ENCODE data around the gene PCSK4. TPM values are rescaled to one million over a fixed set of nuclear protein-coding genes. Genes with fewer than 3 reads are reported as not detected.

The PCSK4 gene
- polyA plus RNA-seq, 1 donor (not counting 4 experiments of a cell fraction or from before 2014, with no cell fraction given) = 0.25 TPM

GRCh38 chr19:1472231-1473084 is 17.7 kb downstream of the PCSK4 start:
- peaks cover 15% of the 10 kb centered on the region for H3K79me2 ChIP-seq (ENCODE audit: control insufficient read depth, insufficient read depth, low read length)
- no peak overlapping the region for H3K4me3 ChIP-seq (ENCODE audit: control insufficient read depth in 2 of 3, extremely low read depth in 1 of 3, insufficient read depth in 2 of 3, low read depth in 1 of 3, low read length in 3 of 3)
- no peak overlapping the region for H2AFZ ChIP-seq (ENCODE audit: control insufficient read depth, low read length)
- H3K27me3 ChIP-seq (ENCODE audit: control insufficient read depth, extremely low read depth, insufficient read depth, low read length) = peaks cover 33% of the 10 kb centered on the region
- H3K4me2 ChIP-seq (ENCODE audit: control insufficient read depth, extremely low read depth, insufficient read depth, low read depth, low read length) = no peak overlapping the region
- peaks cover 8% of the 10 kb centered on the region for H3K9me1 ChIP-seq (ENCODE audit: control insufficient read depth, extremely low read depth, insufficient read depth, low read length)
- TF ChIP-seq EZH2 (IDR thresholded peaks at IDR 0.05; ENCODE audit: low read length) (no peak), CTCF (optimal IDR thresholded peaks at IDR 0.05 in 1 of 3, IDR thresholded peaks at IDR 0.05 in 1 of 3, conservative IDR thresholded peaks at IDR 0.05 in 1 of 3; ENCODE audit: extremely low read depth in 1 of 3, insufficient read depth in 2 of 3, low read length in 3 of 3) (no peak)
- peaks cover 9% of the 10 kb centered on the region for H4K20me1 ChIP-seq (ENCODE audit: control insufficient read depth, extremely low read depth, insufficient read depth, low read length)
- H3K9ac ChIP-seq (ENCODE audit: control insufficient read depth, extremely low read depth, insufficient read depth, low read length) = no peak overlapping the region
- no peak overlapping the region for H3K27ac ChIP-seq (ENCODE audit: control insufficient read depth, insufficient read depth, low read length)
- peaks cover 12% of the 10 kb centered on the region for H3K4me1 ChIP-seq (ENCODE audit: control insufficient read depth, extremely low read depth, insufficient read depth, low read length)
- no peak for DNase-seq (ENCODE audit: low read depth, low spot score)
- dilution Hi-C loops (cut with MboI; ENCODE audit: extremely low pct_ligation_motif_present, low sequenced_read_pairs) = no loop called here
- no peaks in the 10 kb centered on the region for H3K9me3 ChIP-seq (ENCODE audit: control insufficient read depth, low read depth, low read length)
- no peak for FAIRE-seq
- peaks cover 5 to 14% of the 10 kb centered on the region in 2 experiments for H3K36me3 ChIP-seq (ENCODE audit: control insufficient read depth in 2 of 2, extremely low read depth in 1 of 2, insufficient read depth in 2 of 2, low read length in 2 of 2)

DNA sequence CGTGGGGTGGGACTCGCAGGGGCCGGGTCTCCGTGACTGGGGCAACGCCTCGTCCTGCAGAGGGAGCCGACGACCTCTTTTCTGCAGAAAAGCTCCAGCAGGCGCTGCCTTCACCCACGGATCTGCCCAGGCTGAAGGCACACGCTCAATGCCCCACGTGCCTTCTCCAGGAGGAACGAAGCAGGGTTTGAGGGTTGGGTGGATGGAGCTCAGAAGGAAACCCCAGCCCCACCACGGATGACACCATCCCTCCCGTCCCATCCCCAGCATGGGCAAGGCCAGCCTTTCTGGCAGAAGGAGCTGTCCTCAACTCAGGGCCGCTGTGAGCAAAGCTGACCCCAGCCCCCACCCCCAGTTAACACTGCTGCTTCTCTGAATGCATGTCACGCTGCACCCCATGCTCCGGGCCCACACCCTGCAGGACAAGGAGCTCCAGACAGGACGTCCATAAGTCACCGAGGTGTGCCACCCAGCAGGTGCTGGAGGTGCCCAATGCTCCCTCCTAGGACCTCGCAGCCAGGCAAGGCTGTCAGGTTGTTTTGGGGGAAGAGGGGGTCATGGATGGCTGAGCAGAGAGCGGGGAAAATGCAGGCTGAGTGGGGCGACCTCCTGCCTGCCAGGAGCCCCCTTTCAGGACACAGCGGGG is 18.5 kb downstream of the PCSK4 start:
- Histone ChIP-seq H3K4me1 (ENCODE audit: control insufficient read depth, extremely low read depth, insufficient read depth, low read length) (peaks cover 9% of the 10 kb centered on the region), H3K27ac (ENCODE audit: control insufficient read depth, insufficient read depth, low read length) (no peak overlapping the region), H3K9ac (ENCODE audit: control insufficient read depth, extremely low read depth, insufficient read depth, low read length) (no peak overlapping the region), H4K20me1 (ENCODE audit: control insufficient read depth, extremely low read depth, insufficient read depth, low read length) (peaks cover 9% of the 10 kb centered on the region), H2AFZ (ENCODE audit: control insufficient read depth, low read length) (no peak overlapping the region), H3K79me2 (ENCODE audit: control insufficient read depth, insufficient read depth, low read length) (peaks cover 11% of the 10 kb centered on the region), H3K4me2 (ENCODE audit: control insufficient read depth, extremely low read depth, insufficient read depth, low read depth, low read length) (peak overlapping the region; percentile 22), H3K9me3 (ENCODE audit: control insufficient read depth, low read depth, low read length) (no peaks in the 10 kb centered on the region), H3K4me3 (ENCODE audit: control insufficient read depth in 2 of 3, extremely low read depth in 1 of 3, insufficient read depth in 2 of 3, low read depth in 1 of 3, low read length in 3 of 3) (no peak overlapping the region), H3K36me3 (ENCODE audit: control insufficient read depth in 2 of 2, extremely low read depth in 1 of 2, insufficient read depth in 2 of 2, low read length in 2 of 2) (peaks cover 5 to 11% of the 10 kb centered on the region in 2 experiments), H3K9me1 (ENCODE audit: control insufficient read depth, extremely low read depth, insufficient read depth, low read length) (peaks cover 4% of the 10 kb centered on the region), H3K27me3 (ENCODE audit: control insufficient read depth, extremely low read depth, insufficient read depth, low read length) (peaks cover 41% of the 10 kb centered on the region)
- DNase-seq (ENCODE audit: low read depth, low spot score) (no peak), FAIRE-seq (no peak)
- dilution Hi-C loops (cut with MboI; ENCODE audit: extremely low pct_ligation_motif_present, low sequenced_read_pairs) = no loop called here
- TF ChIP-seq EZH2 (IDR thresholded peaks at IDR 0.05; ENCODE audit: low read length) (no peak), CTCF (optimal IDR thresholded peaks at IDR 0.05 in 1 of 3, IDR thresholded peaks at IDR 0.05 in 1 of 3, conservative IDR thresholded peaks at IDR 0.05 in 1 of 3; ENCODE audit: extremely low read depth in 1 of 3, insufficient read depth in 2 of 3, low read length in 3 of 3) (peak in 1 of 3 experiments; percentile 16)
